GM21825 (cell line): ENCODE results near the gene KCNV2.

Source experiments
- ATAC-seq: cut with Tn5 transposase; IDR thresholded peaks from one replicate; pipeline ENCODE4 v1.9.1; 2021; ENCODE audit warnings: mild to moderate bottlenecking, moderate library complexity; ENCODE audit not compliant: unreplicated experiment

Gene KCNV2

DNA sequence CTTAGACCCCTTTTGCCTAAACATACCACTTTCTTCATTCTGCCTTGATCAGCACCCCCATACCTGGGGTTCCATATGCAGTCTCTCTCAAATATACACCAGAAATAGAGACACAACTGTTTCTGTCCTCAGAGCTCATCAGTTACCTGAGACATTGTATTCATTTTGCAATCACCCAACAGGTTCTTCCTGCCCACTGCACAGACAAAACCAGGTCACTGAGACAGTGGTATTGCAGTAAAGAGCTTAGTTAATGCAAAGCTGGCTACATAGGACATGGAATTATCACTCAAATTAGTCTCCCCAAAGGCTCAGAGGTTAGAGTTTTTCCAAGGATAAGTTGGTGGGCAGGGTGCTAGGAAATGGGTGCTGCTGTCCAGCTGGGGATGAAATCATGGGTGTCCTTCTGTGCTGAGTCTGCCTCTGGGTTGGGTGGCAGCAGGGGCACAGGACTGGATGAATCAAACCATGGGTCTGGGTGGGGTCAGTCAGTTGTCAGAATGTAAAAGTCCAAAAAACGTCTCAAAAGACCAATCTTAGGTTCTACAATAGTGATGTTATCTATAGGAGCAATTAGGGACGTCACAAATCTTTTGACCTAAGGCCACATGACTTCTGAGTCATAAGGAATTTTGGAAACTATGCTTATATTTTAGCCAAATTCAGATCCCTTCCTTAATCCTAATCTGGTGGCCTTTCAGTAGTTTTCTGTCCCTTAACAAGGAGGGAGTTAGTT, 41.0 kb downstream of the KCNV2 start:
- ATAC-seq = no peak

DNA sequence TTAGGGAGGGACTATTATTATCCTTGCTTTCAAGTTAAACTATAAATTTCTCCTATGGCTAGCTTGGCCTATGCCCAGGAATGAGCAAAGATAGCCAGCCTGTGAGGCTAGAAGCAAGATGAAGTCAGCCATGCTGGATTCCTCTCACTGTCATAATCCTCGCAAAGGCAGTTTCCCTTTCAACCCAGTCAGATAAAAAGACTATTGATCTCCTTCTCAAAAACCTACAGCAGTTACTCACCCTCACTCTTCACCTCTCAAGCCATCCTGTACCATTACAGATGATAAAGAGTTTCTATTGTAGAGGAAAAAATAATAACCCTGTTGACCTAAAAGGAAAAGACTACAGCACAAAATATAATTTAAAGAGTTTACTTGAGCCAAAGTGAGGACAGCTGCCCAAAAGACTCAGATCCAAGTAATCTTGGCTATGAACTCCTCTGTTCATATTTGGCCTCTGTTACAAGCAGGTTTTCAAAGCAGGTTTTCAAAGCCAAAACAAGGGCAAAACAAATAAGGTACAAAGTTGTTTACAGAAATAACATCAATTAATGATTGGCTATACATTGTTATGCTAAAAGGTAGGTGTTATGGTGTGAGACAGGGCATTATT, 41.7 kb downstream of the KCNV2 start:
- no peak for ATAC-seq

DNA sequence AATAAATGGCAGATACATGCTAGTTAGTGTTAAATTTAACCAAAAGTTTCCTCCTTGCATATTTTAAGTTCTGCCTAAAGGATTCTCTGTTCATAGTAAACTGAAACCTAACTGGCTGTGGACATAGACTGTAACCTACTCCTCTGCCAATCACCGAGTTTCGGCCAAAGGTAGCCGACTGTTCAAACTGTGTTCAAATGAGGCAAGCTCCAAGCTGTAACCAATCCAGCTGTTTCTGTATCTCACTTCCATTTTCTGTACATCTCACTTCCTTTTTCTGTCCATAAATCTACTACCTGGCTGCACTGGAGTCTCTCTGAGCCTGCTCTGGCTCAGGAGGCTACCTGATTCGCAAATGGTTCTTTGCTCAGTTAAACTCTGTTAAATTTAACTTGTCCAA, 44.1 kb downstream of the KCNV2 start:
- ATAC-seq = peak; percentile 61

DNA sequence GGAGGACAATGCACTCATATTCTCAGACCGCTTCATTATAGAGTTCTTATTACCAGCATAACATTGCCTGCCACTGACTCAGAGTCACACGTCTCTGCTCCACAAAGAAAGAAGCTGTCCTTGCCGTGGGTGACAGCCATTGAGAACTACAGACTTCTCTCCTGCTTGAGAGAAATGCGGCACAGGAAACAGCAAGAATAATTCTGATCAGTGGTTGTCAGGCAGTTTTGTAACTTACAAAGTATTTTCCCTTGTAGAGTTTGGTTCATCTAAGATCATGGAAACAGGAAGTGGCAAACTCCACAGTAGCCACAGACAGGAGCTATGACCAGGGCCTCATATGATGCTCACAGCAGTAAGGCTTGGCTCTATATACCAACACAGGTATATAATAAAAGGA, 47.0 kb downstream of the KCNV2 start:
- ATAC-seq = peak; percentile 71

DNA sequence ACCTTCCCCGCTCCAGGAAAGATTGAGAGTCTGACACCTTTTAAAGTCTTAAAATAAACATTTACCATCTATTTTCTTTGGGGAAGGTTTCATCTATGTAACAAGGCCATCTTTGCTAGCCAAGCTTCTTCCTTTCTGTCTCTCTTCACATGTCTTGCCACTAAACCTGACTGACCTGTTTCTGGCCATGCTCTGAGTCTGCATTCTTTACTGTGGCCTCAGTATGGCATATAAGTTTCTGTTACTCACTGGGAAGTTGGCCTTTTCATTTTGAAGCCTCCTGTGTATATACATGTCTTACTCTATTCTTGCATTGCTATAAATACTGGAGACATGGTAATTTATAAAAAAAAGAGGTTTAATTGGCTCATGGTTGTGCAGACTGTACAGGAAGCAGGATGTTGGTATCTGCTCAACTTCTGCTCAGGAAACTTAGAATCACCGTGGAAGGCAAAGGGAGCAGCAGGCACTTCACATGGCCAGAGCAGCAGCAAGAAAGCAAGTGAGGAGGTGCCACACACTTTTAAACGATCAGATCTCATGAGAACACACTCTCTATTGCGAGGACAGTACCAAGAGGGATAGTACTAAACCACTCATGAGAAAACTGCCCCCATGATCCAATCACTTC, 48.1 kb downstream of the KCNV2 start:
- no peak for ATAC-seq

DNA sequence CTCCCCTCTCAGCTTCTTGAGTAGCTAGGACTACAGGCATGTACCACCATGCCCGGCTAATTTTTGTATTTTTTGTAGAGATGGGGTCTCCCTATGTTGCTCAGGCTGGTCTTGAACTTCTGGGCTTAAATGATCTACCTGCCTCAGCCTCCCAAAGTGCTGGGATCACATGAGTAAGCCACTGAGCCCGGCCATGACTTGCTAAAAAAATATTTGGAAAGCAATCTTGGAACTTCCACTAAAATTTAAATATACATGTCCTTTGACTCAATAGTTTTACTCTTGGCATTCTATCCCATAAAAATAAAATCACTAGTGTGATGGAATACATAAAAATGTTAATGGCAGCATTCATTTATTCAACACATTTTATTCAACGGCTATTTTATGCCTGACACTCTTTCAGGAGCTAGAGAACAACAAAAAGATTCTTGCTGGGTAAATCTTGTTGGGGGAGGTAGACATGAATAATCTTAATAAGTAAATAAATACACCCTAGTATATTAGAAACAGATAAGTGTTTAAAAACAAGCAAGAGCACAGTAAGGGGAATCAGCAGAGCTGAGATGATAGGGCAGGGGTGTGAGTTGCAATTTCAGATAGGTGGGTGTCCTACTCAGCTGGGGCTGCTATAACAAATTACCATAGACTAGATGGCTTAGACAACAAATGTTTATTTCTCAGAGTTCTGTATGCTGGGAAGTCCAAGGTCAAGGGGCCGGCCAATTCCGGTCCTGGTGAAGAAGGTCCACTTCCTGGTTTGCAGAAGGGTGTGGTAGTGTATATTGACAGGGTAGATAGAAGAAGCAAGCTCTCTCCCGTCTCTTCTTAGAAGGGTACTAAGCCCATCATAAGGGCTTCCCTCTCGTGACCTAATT, 50.7 kb downstream of the KCNV2 start:
- no peak for ATAC-seq

DNA sequence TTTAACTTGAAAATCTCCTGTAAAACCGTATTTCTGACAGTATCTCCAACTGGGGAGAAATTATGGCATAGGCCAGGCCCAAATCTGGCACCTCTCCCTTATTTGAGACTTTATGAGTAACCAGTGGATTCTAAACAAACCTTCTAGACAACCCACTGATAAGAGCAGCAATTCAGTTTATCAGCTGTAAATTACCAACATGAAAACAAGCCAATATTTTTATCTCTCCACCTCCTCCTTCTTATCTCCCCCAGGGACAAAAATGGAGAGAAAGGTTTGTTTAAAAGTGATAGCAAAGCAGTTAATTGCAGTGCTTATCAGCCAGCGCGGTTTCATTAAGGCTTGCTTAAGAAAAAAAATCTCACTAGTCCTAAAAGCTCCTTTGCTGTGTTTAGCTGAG, 53.8 kb downstream of the KCNV2 start:
- no peak for ATAC-seq

DNA sequence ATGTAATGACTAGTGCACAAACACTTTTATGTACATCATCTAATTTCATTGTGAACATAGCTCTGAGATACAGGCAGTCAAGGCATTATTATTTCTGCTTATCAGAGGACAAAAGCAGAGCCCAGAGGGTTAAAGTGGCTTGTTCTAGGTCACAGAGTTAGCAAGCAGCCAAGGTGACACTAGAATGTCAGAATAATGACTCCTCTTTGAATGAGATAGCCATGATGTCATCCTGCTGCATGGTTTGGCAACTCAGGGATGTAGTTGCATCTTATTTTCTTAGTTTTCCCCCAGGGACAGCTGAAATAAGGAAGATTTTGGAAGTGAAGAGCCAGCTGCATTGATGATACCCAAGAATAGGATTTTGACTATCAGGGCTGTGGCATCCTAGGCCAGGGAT, 54.4 kb downstream of the KCNV2 start:
- ATAC-seq = no peak

DNA sequence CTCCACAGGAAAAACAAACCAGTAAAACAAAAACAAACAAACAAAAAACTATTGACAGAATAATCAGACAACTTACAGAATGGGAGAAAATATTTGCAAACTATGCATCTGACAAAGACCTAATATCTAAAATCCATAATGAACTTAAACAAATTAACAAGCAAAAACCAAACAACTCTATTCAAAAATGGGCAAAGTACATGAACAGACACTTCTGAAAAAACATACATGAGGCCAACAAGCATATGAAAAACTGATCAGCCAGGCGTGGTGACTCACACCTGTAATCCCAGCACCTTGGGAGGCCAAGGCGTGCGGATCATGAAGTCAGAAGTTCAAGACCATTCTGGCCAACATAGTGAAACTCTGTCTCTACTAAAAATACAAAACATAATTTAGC, 60.1 kb downstream of the KCNV2 start:
- ATAC-seq = no peak

DNA sequence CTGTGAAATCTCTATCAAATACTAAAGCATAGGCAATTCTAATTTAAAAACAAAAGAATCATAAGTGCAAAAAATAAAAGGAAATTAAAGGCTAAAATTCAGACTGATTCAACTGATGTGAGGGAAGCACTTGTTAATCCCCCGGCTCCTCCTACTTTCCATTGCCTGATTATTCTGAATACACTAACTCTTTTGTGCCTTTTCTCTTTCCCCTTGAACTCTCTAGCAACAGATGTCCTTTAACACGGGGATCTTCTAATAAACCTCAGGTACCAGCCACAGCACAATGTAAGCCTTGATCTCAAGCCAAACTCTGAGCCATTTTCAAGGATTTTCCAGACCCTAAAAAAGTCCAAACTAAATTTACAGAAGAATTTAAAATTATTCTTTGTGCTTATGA, 61.5 kb downstream of the KCNV2 start:
- ATAC-seq = no peak
